GM19328 (cell line): ENCODE results near the gene SSH2.
"Not testable (repeated sequence)": the region's sequence is repeated elsewhere in the genome, so short reads cannot be mapped to it uniquely, and the experiment has no call there.

Experiments
- ATAC-seq: cut with Tn5 transposase; IDR thresholded peaks from one replicate; pipeline ENCODE4 v1.9.1; 2021; ENCODE audit warnings: mild to moderate bottlenecking, moderate library complexity; ENCODE audit not compliant: unreplicated experiment

SSH2 gene

DNA sequence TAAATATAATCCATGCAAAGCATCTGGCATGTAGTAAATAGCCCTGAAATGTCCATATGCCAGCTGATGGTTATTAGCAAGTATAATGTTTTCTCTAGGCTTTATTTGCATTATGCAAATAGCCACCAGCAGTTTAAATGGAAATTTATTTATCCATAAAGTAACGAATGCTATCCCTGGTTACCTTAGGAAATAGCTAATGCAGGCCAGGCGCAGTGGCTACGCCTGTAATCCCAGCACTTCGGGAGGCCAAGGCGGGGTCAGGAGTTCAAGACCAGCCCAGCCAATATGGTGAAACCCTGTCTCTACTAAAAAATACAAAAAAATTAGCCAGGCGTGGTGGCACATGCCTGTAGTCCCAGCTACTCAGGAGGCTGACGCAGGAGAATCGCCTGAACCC, 254.1 kb downstream of the SSH2 start:
- not testable (repeated sequence) for ATAC-seq

DNA sequence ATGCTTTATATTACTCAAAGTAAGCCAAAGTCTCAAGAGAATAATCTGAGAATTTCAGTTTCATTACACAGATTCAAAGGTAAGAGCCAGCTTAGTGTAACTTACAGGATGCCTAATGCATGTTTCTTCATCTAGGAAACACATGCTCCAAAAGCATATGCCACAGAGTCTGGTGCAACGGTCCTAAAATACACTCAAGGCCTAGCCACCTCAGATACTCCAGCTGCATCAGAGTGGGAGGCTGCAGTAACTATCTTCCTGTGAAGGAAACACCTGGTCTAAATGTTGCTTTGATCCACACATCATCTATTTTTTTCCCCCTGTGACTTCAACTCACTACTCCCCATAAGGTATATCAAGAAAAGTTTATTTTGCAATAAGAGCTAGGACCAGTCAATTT, 255.7 kb downstream of the SSH2 start:
- no peak for ATAC-seq

DNA sequence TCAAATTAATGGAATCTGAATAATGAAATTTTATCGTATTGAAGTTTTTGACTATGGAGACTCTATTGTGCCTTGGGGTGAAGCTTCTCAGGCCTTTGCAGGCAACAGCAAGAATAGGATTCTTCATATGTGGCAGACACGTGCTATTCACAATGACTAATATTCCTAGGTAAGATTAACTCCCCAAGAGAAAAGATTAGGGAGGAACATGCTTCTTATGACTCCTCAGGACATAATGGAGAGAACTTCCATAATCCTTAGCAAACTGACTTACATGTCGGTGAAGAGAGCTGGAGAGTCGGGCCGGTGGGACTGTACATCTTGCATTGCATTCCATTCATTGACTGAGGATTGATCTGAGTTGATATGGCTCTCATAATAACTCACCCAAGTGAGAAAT, 258.4 kb downstream of the SSH2 start:
- no peak for ATAC-seq

DNA sequence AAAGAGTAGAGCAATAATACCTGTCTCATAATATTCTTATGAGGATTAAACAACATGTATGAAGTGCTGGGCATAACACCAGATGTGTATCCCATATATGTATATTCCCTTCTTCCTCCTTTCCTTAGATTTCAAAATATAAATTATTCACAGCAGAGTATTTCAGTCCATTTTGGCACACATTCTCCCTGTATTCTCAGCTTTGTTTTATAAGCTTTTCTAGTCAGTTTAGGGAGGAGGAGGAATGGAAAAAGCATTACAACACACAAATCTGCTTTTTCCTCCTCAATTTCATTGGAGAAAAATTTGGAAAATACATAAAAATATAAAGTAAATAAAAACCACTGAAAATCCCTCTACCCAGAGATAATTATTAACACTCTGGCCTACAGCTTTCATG, 260.8 kb downstream of the SSH2 start:
- ATAC-seq, result no peak

DNA sequence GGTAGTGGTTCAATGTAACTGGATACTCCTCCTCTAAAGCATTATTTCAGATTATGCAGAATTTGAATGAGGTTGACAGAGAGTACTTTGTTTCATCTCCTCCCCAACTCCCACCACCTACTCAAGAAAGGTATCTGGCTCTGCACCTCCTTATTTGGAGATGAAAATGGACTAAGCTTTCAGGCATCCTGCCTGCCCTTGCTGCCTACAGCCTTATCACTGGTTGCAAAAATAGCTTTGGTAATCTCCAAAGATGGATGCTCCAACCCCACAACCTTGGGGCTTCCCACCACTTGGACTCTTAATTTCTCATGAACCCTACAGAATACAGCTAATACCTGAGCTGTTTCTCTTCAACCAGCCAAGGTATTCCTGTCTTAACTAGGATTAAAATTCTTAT, 262.1 kb downstream of the SSH2 start:
- ATAC-seq, result no peak

DNA sequence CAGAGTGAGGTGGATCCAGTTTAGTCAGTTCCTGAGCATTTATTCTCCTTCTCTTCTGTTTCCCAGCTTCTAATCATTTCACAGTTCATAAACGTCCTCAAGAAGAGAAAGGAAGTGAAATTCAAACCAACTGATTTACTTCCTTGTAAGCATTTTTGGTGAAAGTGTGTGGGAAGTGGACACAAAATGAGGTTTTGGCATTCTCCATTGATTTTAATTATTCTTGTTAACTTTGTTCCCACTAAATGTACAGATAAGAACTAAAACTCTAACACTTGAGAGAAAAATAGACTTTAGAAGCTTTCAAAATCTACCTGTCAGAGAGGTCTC, 264.6 kb downstream of the SSH2 start:
- no peak for ATAC-seq

DNA sequence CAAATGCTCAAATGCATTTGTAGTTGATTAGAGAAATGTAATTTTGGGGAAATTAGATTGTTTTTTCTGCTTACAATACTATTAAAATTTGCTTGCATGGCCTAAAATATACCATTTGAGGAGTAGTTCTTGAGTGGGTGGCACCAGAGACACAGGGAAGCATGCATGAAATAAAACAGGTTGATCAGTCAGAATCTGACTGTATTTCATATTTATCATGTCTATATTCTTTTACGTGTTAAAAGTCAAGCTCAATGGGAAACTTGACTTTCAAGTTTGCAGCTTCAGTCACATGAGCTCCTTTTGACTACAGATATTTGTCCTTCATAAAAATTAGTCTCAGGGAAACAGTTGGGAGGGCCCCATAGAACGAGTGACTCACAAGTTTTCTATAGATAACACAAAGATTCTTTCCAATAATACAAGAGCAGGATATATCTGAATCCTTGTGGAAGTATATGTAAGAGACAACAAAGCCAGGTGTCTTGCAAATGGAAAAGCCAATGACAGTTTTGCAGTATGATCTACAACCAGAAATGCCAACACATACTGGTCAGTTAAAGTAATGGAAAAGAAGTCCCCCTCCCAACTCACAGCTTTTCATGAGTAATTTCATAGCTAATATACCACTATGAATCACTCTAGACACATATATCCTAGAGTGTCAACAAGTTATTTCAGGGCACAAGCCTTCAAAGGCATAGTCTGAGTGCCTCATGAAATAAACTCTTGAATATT, 265.1 kb downstream of the SSH2 start:
- ATAC-seq, result no peak

DNA sequence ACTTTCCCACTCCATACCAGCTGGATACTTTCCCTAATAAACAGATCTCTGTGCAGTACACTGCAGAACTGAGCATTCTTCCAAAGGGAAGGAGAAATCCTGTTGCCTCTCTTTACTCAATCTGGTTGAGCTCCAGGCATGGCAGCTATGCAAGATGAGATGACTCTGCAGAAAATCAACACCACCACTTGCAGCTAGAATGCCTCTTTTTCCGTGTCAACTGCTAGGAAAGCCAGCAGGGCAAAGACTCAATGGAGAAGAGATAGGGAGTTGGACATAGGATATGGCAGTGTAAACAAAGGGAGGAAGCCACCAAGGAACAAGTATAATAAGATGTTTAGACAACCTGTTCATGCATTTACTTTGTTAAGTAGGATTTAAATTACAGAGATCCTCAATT, 266.9 kb downstream of the SSH2 start:
- no peak for ATAC-seq

DNA sequence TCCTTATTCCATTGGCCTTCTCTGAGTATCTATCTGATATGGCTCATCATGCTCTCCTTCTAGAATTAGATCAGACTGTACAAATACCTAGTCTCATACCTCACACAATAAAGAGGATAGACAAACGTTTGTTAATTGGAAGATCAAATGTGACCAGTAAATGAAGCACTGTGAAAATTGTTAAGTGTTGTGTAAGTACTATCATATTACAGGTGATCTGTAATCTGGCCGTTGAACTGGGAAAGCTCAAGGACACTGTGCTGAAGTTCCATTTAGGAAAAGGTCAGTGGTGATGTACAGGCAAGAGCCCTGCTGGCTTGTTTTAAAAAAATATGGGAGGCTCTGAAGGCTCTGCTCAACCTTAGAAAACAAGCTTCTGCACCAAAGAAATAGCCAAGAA, 268.8 kb downstream of the SSH2 start:
- no peak for ATAC-seq

DNA sequence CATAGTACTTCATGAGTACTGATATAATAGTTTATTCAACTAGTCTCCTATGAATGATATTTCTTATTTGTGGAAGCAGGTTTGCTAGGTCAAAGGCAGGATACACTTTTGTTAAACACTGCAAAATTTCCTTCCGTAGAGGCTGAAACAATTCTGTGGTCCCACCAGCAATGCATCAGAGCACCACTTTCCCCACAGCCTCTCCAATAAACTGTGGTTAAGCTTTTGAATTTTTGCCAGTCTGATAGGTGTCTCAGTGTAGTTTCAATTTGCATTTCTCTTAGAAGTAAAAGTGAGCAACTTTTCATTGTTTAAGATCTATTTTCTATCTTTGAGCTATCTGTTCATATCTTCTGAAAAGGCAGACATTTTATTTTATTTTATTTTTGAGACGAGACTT, 270.9 kb downstream of the SSH2 start:
- ATAC-seq, result no peak

DNA sequence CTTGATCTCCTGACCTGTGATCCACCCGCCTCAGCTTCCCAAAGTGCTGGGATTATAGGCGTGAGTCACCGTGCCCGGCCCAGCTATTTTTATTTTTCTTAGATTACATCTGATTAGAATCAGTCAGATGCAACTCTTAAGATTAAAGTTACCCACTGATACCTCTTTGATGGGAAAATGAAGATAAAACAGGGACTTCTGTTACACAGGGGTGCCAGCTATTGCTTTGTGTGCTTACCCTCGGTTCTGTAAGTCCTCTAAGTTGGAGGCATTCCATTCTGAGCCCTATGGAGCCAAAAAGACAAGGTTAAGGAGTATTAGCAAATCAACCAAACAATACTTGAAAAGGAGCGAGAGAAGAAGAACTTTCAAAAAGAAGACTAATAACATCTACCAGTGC, 274.7 kb downstream of the SSH2 start:
- no peak for ATAC-seq

DNA sequence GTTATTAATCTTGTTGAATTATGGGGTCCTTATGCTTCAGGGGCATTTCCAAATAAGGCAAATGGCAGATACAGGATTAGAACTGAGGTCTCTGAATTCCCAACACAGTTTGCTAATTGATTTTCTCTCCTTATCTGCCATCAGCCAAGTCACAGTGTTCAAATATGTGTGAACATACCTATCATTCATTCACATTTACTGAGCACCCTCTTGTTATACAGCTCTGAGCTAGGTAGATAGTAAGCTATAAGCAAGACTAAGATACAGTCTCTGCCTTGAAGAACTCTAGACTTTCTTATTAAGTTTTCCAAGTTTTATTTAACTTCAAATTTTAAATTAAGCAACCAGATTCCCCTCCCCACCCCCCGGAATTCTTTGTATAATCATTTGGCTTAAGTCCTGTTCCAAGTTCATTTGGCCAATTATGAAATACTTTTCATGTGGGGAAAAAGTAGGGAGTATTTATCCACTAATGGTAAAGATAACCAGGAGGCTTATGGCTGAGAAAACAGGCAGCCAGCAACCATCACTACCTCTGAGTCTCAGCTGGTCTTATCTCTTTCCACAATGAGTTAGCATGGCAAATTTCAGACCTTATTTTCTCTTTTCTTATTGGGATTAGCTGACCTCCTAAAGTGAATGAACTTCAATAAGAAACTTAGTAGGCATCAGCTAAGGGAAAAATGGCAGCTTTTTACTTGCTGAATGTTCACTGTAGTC, 275.9 kb downstream of the SSH2 start:
- ATAC-seq, result no peak

DNA sequence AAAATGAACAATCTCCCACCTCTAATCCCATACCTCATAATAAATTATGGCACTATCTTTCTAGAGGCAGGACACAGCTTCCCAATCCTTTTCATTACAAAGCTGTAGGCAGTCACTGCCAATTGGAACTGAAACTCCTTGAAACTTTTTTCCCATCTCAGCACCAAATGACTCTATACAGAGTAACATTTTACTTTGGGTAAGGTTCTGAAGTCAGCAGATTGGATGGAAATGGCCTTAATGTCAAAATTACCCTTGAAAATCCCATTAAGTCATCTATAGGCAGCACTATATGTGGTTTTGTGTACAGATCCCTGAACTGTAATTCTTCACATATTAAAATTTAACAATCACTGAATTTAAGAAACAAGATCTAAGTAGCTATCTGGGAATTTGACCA, 277.1 kb downstream of the SSH2 start:
- no peak for ATAC-seq

DNA sequence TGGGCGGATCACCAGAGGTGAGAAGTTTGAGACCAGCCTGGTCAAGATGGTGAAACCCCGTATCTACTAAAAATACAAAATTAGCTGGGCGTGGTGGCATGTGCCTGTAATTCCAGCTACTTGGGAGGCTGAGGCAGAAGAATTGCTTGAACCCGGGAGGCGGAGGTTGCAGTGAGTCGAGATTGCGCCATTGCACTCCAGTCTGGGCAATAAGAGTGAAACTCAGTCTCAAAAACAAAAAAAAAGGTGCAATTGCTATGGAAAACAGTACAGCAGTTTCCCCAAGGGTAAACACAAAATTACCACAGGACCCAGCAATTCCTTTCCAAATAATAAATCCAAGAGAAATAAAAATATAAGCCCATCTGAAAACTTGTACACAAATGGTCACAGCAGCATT, 278.1 kb downstream of the SSH2 start:
- not testable (repeated sequence) for ATAC-seq

DNA sequence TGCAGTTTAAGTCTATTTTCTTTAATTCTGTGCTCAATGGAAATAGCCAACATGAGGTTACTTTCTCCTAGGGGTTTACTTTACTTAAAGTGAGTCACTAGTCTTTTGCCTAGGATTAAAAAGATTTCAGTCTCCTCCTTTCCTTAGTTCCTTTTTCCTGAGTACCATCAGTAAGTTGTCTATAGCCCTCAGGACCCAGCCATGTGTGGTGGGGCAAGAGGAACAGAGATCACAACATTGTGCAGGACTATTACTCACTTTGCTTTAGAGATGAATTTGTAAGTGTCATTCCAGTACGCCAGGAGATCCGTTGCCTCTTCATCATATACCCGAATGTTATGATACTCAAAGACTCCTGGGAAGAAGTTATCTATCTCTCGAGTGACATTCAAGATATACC, 279.6 kb downstream of the SSH2 start:
- no peak for ATAC-seq

DNA sequence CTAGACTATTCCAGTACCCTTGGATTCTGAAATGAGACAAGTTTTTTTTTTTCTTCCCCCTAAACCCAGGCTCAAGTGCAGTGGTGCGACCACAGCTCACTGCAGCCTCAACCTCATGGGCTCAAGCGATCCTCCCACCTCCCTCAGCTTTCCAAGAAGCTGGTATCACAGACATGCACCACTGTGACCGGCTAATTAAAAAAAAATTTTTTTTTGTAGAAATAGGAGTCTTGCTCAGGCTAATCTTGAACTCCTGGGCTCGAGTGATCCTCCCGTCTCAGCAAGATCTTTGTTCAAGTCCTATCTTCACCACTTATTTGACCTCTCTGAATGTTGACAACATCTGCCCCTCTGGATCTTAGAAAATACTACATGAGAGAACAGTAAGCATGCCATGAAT, 280.7 kb downstream of the SSH2 start:
- no peak for ATAC-seq

DNA sequence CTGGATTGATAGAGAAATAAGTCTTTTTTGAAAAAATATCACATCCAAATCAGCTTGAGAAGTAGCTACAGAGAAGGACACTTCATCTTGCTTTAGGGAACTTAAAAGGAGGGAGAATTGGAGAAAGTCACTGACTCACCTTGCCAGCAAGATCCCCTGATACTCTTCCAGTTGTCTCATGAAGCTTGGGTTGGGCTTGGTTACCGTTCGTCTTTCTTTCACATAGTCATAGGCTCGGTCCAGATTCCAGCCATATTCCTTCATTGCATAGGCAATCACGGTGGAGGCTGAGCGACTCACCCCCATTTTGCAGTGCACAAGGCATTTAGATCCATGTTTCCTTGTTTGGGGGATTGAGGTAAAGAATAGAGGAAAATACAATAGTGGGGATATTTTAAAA, 282.0 kb downstream of the SSH2 start:
- no peak for ATAC-seq

DNA sequence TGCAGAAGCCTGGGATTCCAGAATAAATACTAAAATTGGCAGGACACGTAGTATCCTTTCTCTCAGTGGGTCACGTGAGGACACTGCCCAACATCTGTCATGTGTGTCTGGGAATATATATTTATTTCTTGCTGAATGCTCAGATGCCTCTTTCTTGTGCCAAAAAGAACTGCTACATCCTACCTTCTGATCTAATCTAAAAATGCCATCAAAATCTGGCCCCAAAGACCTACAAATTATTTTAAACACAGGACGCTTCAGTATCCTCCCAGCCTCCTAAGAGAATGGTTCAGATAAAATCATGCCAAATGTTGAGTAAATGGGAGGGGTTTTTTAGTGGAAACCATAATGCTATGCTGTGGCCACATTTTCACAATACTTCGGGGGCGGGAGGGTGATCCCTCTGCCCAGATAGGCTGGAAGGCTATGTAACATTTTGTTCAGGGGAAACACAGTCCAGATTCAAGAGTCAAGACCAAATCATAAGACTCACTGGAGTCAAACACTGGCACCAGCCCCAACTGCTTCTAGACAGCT, 284.4 kb downstream of the SSH2 start:
- no peak for ATAC-seq

DNA sequence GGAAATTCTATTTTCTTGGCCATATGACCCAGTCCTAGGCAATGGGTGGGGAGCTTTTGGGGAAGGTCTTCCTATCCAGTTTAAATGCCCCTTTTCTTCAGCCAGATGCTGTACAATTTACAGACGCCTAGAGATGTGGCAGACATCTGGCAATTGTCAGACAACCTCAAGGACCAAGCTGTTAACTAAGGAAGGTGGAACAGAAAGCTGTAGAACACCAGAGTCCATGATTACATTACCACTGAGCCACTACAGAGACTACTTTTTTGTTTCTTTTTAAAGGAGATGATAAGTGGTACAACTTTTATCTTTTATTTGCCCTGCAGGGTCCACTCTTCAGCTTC, 286.2 kb downstream of the SSH2 start:
- no peak for ATAC-seq

DNA sequence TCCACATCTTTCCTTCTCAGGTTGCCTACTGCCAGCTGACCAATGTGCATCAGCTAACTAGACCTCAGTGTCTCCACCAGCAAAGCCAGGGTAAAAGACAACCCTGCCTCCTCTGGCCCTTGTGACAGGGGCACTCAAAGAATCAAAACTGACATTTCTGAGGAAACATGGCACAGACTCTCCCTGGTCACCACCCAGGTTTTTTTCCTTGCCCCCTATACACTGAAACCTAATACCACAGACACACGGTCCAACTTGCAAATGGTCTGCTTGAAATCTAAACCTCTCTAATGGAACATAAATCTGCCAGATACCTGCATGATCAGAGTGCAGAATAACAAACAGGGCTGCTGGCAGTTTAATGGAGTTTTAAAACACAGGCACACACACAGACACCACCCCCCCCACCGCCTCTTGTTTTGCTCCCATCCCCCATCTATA, 287.8 kb downstream of the SSH2 start:
- no peak for ATAC-seq

DNA sequence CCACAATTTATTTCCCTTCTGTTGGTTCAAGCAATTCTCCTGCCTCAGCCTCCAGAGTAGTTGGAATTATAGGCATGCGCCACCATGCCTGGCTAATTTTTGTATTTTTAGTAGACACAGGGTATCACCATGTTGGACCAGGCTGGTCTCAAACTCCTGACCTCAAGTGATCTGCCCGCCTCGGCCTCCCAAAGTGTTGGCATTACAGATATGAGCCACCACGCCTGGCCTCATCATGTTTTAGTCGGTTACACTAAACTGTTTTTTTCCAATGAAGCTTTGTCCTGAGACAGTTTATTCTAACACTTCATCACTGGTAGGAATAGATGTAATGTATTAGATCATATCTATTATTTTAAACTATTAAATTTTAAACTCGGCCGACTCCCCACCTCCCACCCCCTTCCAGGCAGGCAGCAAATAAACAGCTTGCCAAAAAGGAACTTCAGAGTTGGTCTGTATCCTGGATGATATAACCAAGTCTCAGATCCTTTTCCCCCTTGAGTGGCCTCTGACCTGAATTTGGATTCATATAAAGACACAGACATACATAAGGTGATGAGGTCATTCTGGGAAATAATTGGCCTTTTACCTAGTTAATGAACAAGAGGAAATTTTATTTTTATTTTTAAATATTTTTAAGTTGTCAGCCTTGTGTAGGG, 288.9 kb downstream of the SSH2 start:
- ATAC-seq, result no peak

DNA sequence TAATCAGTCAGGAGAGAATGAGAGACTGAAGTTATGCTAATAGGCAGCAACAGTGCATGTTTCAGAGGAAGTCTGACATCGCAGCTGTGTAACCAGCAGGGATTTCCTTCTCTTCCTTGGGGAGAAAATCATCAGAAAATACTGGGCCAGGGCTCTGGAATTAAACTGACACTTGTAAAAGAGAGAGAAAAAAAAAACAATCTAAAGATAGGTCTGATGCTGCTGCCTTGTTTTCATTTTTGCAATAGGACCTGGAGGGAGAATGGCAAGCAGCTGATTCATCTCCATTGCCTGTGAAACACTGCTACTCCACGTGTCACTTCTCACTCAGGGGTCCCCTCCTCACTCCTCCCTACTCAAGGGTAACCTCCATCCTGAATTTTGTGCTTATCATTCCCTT, 289.6 kb downstream of the SSH2 start:
- ATAC-seq, result no peak
